GM19238 (cell line): ENCODE results near the gene UBE2O.
"Not testable (repeated sequence)": the region's sequence is repeated elsewhere in the genome, so short reads cannot be mapped to it uniquely, and the experiment has no call there.

Experiments used
- DNase-seq: peaks from one replicate; pipeline ENCODE4 v3.0.0; 2011; ENCODE audit warnings: low spot score; ENCODE audit not compliant: insufficient read length

Gene UBE2O

DNA sequence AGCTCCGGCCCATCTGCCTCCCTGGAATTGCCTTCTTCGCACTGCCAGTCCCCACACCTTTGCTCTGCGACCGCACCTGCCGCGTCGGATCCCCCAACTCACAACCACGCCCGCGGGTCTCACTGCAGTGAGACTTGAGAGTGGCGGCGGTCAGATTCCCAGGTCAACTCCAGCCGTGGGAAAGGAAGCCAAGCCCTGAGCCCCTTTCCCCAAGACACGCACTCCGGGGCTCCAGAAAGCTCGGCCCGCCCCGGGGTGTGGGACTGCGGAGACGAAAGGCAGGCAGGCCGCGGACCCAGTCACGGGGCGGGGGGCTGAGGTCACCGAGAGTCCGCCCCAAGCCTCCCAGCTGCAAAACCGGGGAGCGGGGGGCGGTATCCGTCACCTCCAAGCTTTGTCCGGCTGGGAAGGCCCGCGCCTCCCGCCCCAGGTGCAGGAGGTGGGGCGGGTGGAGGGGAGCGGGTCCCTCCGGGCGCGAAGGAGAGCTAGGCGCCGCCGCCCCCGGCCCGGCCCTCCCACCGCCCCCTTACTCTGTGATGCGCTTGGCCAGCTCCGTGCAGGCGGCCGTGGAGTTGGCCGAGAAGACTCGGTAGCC lies 99.9 kb downstream of the UBE2O start:
- DNase-seq, result peak; percentile 56

DNA sequence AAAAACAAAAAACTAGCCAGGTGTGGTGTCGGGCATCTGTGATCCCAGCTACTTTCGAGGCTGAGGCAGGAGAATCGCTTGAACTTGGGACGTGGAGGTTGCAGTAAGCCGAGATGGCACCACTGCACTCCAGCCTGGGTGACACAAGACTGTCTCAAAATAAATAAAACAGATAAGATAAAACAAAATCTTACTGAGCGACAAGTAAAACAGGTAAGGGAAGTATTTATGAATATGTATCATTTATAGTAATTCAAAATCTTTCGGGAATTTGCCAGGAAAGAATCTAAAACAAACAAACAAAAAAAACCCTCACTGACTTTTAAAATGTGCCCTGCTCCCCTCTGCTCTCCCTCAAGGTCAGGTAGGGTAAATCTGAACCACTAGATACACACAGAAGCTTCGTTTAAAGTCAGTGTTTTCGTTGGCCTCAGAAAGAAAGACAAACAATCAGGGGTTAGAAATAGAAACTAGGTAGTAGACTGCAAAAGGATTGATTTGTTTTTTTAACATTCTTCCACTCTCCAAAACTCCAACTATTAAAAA lies 101.4 kb downstream of the UBE2O start:
- DNase-seq, result no peak

DNA sequence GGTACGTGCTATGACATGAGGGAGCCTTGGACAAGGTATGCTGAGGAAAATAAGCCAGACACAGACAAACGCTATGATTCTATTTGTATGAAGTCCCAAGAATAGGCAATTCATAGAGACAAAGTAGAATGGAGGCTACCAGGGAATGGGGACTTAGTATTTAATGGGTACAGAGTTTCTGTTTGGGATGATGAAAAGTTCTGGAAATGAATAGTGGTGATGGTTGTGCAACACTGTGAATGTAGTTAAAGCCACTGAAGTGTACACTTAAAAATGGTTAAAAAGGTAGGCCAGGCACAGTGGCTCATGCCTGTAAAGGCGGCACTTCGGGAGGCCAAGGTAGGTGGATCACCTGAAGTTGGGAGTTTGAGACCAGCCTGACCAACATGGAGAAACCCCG lies 102.5 kb downstream of the UBE2O start:
- DNase-seq, result no peak

DNA sequence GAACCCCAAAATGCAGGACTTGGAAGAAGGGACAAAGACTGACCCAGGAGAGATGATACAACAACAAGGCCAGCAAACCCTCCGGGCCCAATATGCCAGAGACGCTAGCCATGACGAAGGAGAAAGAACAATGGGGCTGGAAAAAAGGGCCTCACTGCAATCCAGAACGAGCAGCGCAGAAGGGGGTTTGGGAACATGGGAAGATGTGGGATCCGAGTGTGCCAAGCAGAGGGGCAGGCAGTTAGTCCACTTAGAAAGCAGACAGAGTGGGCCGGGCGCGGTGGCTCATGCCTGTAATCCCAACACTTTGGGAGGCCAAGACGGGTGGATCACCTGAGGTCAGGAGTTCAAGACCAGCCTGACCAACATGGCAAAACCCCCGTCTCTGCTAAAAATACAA lies 106.0 kb downstream of the UBE2O start:
- DNase-seq, result not testable (repeated sequence)

DNA sequence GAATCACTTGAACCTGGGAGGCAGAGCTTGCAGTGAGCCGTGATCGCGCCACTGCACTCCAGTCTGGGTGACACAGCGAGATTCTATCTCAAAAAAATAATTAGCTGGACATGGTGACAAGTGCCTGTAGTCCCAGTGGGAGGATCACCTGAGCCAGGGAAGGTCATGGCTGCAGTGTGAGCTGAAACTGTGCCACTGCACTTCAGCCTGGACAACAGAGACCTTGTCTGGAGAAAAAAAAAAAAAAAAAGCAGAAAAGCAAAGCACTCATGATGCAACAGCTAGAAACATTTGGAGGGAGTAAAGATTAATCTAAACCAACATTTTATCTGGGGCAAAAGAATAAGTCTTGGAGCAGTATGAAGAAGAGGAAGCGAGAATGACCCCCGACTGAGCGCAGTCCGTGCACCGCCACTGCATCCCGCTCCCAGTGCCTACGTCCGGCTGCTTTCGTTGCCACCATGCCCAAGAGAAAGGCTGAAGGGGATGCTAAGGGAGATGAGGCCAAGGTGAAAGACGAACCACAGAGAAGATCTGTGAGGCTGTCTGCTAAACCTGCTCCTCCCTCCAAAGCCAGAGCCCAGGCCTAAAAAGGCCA lies 107.5 kb downstream of the UBE2O start:
- no peak for DNase-seq

GRCh38 chr17:76343106-76343505 lies 109.8 kb downstream of the UBE2O start:
- no peak for DNase-seq

GRCh38 chr17:76341301-76341700 lies 111.7 kb downstream of the UBE2O start:
- DNase-seq, result no peak
